ENCODE results near the gene COX5A.

COX5A gene

GRCh38 chr15:74937590-74938371, at the start of gene COX5A:
Gene COX5A (minus strand): TSS chr15:74938073. CDS start chr15:74938014, 59 bp downstream.
- Histone ChIP-seq H3K9me3 (ENCODE audit: insufficient read depth, low read length) (no peaks in the 10 kb centered on the region), H3K27me3 (ENCODE audit: insufficient read depth, insufficient read length) (no peaks in the 10 kb centered on the region), H3K4me3 (ENCODE audit: insufficient read length, low read depth) (peak within 1 kb of the TSS; percentile 93), H3K4me1 (ENCODE audit: insufficient read depth, insufficient read length) (no peaks in the 10 kb centered on the region), H3K36me3 (ENCODE audit: insufficient read depth, insufficient read length, low read length) (peaks cover 9% of the 10 kb centered on the region), H3K9ac (ENCODE audit: insufficient read length, low read depth) (peak within 1 kb of the TSS; percentile 96)
- TF ChIP-seq ZNF274 (IDR thresholded peaks at IDR 0.05; ENCODE audit: low read depth, low read length) (no peak), YY1 (IDR thresholded peaks at IDR 0.05; ENCODE audit: insufficient read depth, insufficient read length) (no peak), SUZ12 (IDR thresholded peaks at IDR 0.05; ENCODE audit: extremely low read depth, insufficient read depth, insufficient read length) (no peak)
- peak; percentile 93 for DNase-seq (ENCODE audit: low read depth, low spot score)

GRCh38 chr15:74983725-74984231, 45.9 kb upstream of the COX5A start:
- no peak for DNase-seq (ENCODE audit: low read depth, low spot score)

GRCh38 chr15:74982183-74982582, 44.3 kb upstream of the COX5A start:
- H3K27me3 ChIP-seq (ENCODE audit: insufficient read depth, insufficient read length), result no peaks in the 10 kb centered on the region
- no peak for TF ChIP-seq SUZ12 (IDR thresholded peaks at IDR 0.05; ENCODE audit: extremely low read depth, insufficient read depth, insufficient read length)
- TF ChIP-seq ZNF274 (IDR thresholded peaks at IDR 0.05; ENCODE audit: low read depth, low read length), result no peak
- no peak for TF ChIP-seq YY1 (IDR thresholded peaks at IDR 0.05; ENCODE audit: insufficient read depth, insufficient read length)
- no peak overlapping the region for H3K4me3 ChIP-seq (ENCODE audit: insufficient read length, low read depth)
- DNase-seq (ENCODE audit: low read depth, low spot score), result no peak
- no peaks in the 10 kb centered on the region for H3K9me3 ChIP-seq (ENCODE audit: insufficient read depth, low read length)
- no peak overlapping the region for H3K9ac ChIP-seq (ENCODE audit: insufficient read length, low read depth)
- peaks cover 8% of the 10 kb centered on the region for H3K4me1 ChIP-seq (ENCODE audit: insufficient read depth, insufficient read length)
- no peaks in the 10 kb centered on the region for H3K36me3 ChIP-seq (ENCODE audit: insufficient read depth, insufficient read length, low read length)

More at GRCh38 chr15:74983725-74984231, 45.9 kb upstream of the COX5A start:
- peaks cover 5% of the 10 kb centered on the region for H3K4me1 ChIP-seq (ENCODE audit: insufficient read depth, insufficient read length)
- no peak overlapping the region for H3K9ac ChIP-seq (ENCODE audit: insufficient read length, low read depth)
- TF ChIP-seq ZNF274 (IDR thresholded peaks at IDR 0.05; ENCODE audit: low read depth, low read length) (no peak), SUZ12 (IDR thresholded peaks at IDR 0.05; ENCODE audit: extremely low read depth, insufficient read depth, insufficient read length) (no peak), YY1 (IDR thresholded peaks at IDR 0.05; ENCODE audit: insufficient read depth, insufficient read length) (no peak)
- no peaks in the 10 kb centered on the region for H3K36me3 ChIP-seq (ENCODE audit: insufficient read depth, insufficient read length, low read length)
- no peaks in the 10 kb centered on the region for H3K9me3 ChIP-seq (ENCODE audit: insufficient read depth, low read length)
- no peaks in the 10 kb centered on the region for H3K27me3 ChIP-seq (ENCODE audit: insufficient read depth, insufficient read length)
- no peak overlapping the region for H3K4me3 ChIP-seq (ENCODE audit: insufficient read length, low read depth)

- Histone ChIP-seq H3K9ac (ENCODE audit: insufficient read length, low read depth) (no peak overlapping the region), H3K4me1 (ENCODE audit: insufficient read depth, insufficient read length) (peaks cover 8% of the 10 kb centered on the region), H3K9me3 (ENCODE audit: insufficient read depth, low read length) (no peaks in the 10 kb centered on the region), H3K4me3 (ENCODE audit: insufficient read length, low read depth) (no peak overlapping the region), H3K27me3 (ENCODE audit: insufficient read depth, insufficient read length) (no peaks in the 10 kb centered on the region), H3K36me3 (ENCODE audit: insufficient read depth, insufficient read length, low read length) (no peaks in the 10 kb centered on the region)
- TF ChIP-seq SUZ12 (IDR thresholded peaks at IDR 0.05; ENCODE audit: extremely low read depth, insufficient read depth, insufficient read length) (no peak), ZNF274 (IDR thresholded peaks at IDR 0.05; ENCODE audit: low read depth, low read length) (no peak), YY1 (IDR thresholded peaks at IDR 0.05; ENCODE audit: insufficient read depth, insufficient read length) (no peak)
- no peak for DNase-seq (ENCODE audit: low read depth, low spot score)
Measured at GRCh38 chr15:74978503-74978902, 40.6 kb upstream of the COX5A start.

- Histone ChIP-seq H3K36me3 (ENCODE audit: insufficient read depth, insufficient read length, low read length) (no peaks in the 10 kb centered on the region), H3K4me3 (ENCODE audit: insufficient read length, low read depth) (no peak overlapping the region), H3K27me3 (ENCODE audit: insufficient read depth, insufficient read length) (no peaks in the 10 kb centered on the region), H3K4me1 (ENCODE audit: insufficient read depth, insufficient read length) (peaks cover 8% of the 10 kb centered on the region), H3K9ac (ENCODE audit: insufficient read length, low read depth) (no peak overlapping the region), H3K9me3 (ENCODE audit: insufficient read depth, low read length) (no peaks in the 10 kb centered on the region)
- TF ChIP-seq ZNF274 (IDR thresholded peaks at IDR 0.05; ENCODE audit: low read depth, low read length), result no peak
- TF ChIP-seq YY1 (IDR thresholded peaks at IDR 0.05; ENCODE audit: insufficient read depth, insufficient read length), result no peak
- no peak for TF ChIP-seq SUZ12 (IDR thresholded peaks at IDR 0.05; ENCODE audit: extremely low read depth, insufficient read depth, insufficient read length)
- DNase-seq (ENCODE audit: low read depth, low spot score), result no peak
Measured at GRCh38 chr15:74978077-74978476, 40.2 kb upstream of the COX5A start.

GRCh38 chr15:74977599-74977998, 39.7 kb upstream of the COX5A start:
- H3K36me3 ChIP-seq (ENCODE audit: insufficient read depth, insufficient read length, low read length), result no peaks in the 10 kb centered on the region
- H3K4me3 ChIP-seq (ENCODE audit: insufficient read length, low read depth), result no peak overlapping the region
- no peak overlapping the region for H3K9ac ChIP-seq (ENCODE audit: insufficient read length, low read depth)
- no peaks in the 10 kb centered on the region for H3K27me3 ChIP-seq (ENCODE audit: insufficient read depth, insufficient read length)
- H3K9me3 ChIP-seq (ENCODE audit: insufficient read depth, low read length), result no peaks in the 10 kb centered on the region
- DNase-seq (ENCODE audit: low read depth, low spot score), result no peak
- H3K4me1 ChIP-seq (ENCODE audit: insufficient read depth, insufficient read length), result peaks cover 8% of the 10 kb centered on the region
- TF ChIP-seq ZNF274 (IDR thresholded peaks at IDR 0.05; ENCODE audit: low read depth, low read length), result no peak
- TF ChIP-seq SUZ12 (IDR thresholded peaks at IDR 0.05; ENCODE audit: extremely low read depth, insufficient read depth, insufficient read length), result no peak
- no peak for TF ChIP-seq YY1 (IDR thresholded peaks at IDR 0.05; ENCODE audit: insufficient read depth, insufficient read length)

- DNase-seq (ENCODE audit: low read depth, low spot score), result no peak
- Histone ChIP-seq H3K9ac (ENCODE audit: insufficient read length, low read depth) (no peak overlapping the region), H3K27me3 (ENCODE audit: insufficient read depth, insufficient read length) (no peaks in the 10 kb centered on the region), H3K36me3 (ENCODE audit: insufficient read depth, insufficient read length, low read length) (no peaks in the 10 kb centered on the region), H3K4me1 (ENCODE audit: insufficient read depth, insufficient read length) (peaks cover 8% of the 10 kb centered on the region), H3K4me3 (ENCODE audit: insufficient read length, low read depth) (no peak overlapping the region), H3K9me3 (ENCODE audit: insufficient read depth, low read length) (no peaks in the 10 kb centered on the region)
- TF ChIP-seq ZNF274 (IDR thresholded peaks at IDR 0.05; ENCODE audit: low read depth, low read length), result no peak
- TF ChIP-seq YY1 (IDR thresholded peaks at IDR 0.05; ENCODE audit: insufficient read depth, insufficient read length), result no peak
- TF ChIP-seq SUZ12 (IDR thresholded peaks at IDR 0.05; ENCODE audit: extremely low read depth, insufficient read depth, insufficient read length), result no peak
Measured at GRCh38 chr15:74976159-74976558, 38.3 kb upstream of the COX5A start.
